D721Med (cell line): ENCODE results near the gene ARSK.
"Not testable (repeated sequence)": the region's sequence is repeated elsewhere in the genome, so short reads cannot be mapped to it uniquely, and the experiment has no call there.

Experiments used
- DNase-seq: peaks from one replicate; pipeline ENCODE4 v3.0.0; 2011; ENCODE audit warnings: low spot score; ENCODE audit not compliant: insufficient read length
- FAIRE-seq: peaks from 2 replicates; lab custom pipeline; 2011; peaks lifted over from hg19 to GRCh38; lab: Jason Lieb, UNC
- CTCF ChIP-seq: IDR thresholded peaks from 2 replicates; pipeline ENCODE4 v1.5.1; 2012; ENCODE audit warnings: mild to moderate bottlenecking, control low read depth; ENCODE audit not compliant: insufficient read depth; ENCODE audit errors: missing control alignments

ARSK gene

DNA sequence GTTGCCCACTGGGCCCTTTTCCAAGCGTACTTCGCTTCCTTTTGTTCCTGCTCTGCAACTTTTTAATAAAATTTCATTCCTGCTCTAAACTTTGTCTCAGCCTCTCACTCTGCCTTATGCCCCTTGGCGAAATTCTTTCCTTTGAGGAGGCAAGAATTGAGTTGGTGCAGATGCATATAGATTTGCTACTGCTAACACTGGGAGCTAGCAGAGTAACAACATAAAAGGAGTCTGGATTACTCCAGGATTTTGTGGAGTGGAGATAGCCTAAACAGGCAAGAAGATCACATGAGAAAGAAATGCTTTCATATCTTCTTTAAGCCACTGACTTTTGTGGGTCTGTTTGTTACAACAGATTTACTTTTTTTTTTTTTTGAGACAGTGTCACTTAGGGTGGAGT lies 78.8 kb downstream of the ARSK start:
- no peak for TF ChIP-seq CTCF
- FAIRE-seq: no peak

GRCh38 chr5:95634081-95634480 lies 79.2 kb downstream of the ARSK start:
- FAIRE-seq: no peak
- no peak for DNase-seq
- TF ChIP-seq CTCF: no peak

More for the DNA sequence above, 78.8 kb downstream of the ARSK start:
- DNase-seq: no peak

- FAIRE-seq: no peak
- DNase-seq: no peak
- no peak for TF ChIP-seq CTCF
These were observed 83.7 kb downstream of the ARSK start for GRCh38 chr5:95638632-95639031.

GRCh38 chr5:95641741-95642220 lies 86.9 kb downstream of the ARSK start:
- FAIRE-seq: no peak
- no peak for TF ChIP-seq CTCF
- no peak for DNase-seq

DNA sequence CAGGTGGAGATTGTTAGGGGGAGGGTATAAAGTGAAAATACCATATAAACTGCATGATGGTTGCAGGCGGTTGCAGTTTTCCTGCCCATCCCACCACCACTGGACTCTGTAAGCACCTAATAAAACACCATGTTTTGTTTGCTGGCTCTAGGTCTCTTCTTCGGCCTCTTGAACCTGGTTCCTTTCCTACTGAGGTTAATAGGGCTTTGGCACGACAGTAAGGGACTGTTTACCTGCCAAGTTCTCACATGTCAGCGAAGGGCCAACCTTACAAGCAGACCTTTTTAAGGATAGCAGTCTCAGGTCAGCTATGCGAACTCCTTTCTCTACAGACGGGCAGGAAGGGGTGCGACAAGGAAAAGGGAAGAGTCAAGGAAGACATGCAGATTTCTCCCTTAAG lies 88.3 kb downstream of the ARSK start:
- DNase-seq (no peak), FAIRE-seq (no peak)
- TF ChIP-seq CTCF: no peak

DNA sequence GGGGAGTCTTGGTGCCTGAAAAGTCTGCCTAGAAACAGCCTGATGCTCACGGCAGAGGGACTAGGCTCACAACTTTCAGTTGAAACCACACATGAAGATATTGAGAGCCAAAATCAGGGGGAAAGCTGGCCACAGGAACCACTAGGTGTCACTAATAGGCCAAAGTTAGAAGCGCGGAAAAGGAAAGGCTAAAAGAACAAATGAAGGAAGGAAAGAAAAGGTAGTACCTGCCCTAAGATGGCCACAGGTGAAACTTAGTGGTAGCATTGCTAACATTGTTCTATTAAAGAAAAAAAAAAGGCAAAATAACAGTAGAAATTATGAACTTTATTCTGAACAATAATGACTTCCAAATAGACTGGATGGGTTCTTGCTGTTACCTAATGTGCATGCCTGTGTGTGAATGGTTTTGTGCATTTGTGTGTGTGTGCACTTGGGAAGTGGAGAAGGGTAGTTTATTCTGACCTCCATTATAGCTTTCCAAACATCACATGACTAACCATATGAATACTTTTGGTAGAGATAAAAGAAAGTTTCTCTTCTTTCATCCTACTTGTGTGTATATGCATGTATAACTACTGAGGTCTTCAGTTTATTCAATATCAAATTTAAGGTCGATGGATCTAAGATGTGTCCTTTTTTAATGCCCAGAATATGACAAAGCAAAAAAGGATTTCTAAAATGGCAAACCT lies 89.6 kb downstream of the ARSK start:
- FAIRE-seq (no peak), DNase-seq (no peak)
- TF ChIP-seq CTCF: peak; percentile 85

DNA sequence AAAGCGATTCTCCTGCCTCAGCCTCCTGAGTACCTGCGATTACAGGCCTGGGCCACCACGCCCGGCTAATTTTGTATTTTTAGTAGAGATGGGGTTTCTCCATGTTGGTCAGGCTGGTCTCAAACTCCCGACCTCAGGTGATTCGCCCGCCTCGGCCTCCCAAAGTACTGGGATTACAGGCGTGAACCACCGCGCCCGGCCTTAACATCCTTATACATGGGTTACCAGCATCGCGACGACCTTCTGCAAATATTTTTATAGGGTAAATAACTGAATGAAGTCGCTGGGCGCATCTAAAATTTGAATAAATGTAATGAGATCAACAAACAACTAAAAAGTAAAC lies 91.3 kb downstream of the ARSK start:
- FAIRE-seq, DNase-seq: not testable (repeated sequence)
